H1 (cell line): ENCODE data around the gene CDKN1B. TPM values are rescaled to one million over a fixed set of nuclear protein-coding genes. Genes with fewer than 3 reads are reported as not detected.

Source experiments
- CTCF ChIA-PET: fragments of 300-600 bp; sonication (Branson Sonifier 250); formaldehyde crosslinking; loops from one replicate; lab custom pipeline; 2021; ENCODE audit not compliant: partially characterized antibody; lab: Charles Lee
- POLR2A ChIA-PET: fragments of 300-600 bp; sonication (Branson Sonifier 250); formaldehyde crosslinking; loops from one replicate; lab custom pipeline; 2021; ENCODE audit warnings: inconsistent platforms; ENCODE audit not compliant: partially characterized antibody; lab: Charles Lee
- DNase-seq, 2 experiments: peaks; one replicate each; pipeline versions ENCODE4 v3.0.0 to v3.0.0-alpha.2; 2010 to 2022; ENCODE audit warnings: low spot score in 2 of 2, low read depth in 1 of 2, mixed read lengths in 1 of 2
- FAIRE-seq: peaks from 2 replicates; lab custom pipeline; 2011; peaks lifted over from hg19 to GRCh38; lab: Jason Lieb, UNC
- H2AFZ ChIP-seq: 2 replicates; pipeline ENCODE4 v1.8.1; 2012; ENCODE audit warnings: low read length, inconsistent platforms
- H2AK5ac ChIP-seq: 2 replicates; pipeline ENCODE4 v1.6.1; 2013; ENCODE audit warnings: low read depth, low read length
- H2BK120ac ChIP-seq: replicated peaks from 2 replicates; pipeline ENCODE3; 2013; ENCODE audit warnings: low read depth, low read length, inconsistent platforms
- H2BK12ac ChIP-seq: 2 replicates; pipeline ENCODE4 v1.6.1; 2013; ENCODE audit warnings: low read depth, low read length
- H2BK15ac ChIP-seq: 2 replicates; pipeline ENCODE4 v1.6.1; 2013; ENCODE audit warnings: low read length
- H2BK20ac ChIP-seq: 2 replicates; pipeline ENCODE4 v1.6.1; 2013; ENCODE audit warnings: low read length
- H2BK5ac ChIP-seq: 2 replicates; pipeline ENCODE4 v1.6.1; 2013; ENCODE audit warnings: low read depth, low read length
- H3K14ac ChIP-seq: 2 replicates; pipeline ENCODE4 v1.6.1; 2013; ENCODE audit warnings: inconsistent platforms; ENCODE audit not compliant: insufficient read length
- H3K18ac ChIP-seq: 2 replicates; pipeline ENCODE4 v1.6.1; 2013; ENCODE audit warnings: low read length; ENCODE audit errors: extremely low read depth
- H3K23ac ChIP-seq: 2 replicates; pipeline ENCODE4 v1.6.1; 2013; ENCODE audit warnings: inconsistent platforms; ENCODE audit not compliant: insufficient read length
- H3K23me2 ChIP-seq: 2 replicates; pipeline ENCODE4 v1.6.1; 2013; ENCODE audit warnings: low read depth, low read length
- H3K27ac ChIP-seq: 2 replicates; pipeline ENCODE4 v1.6.1; 2011; ENCODE audit warnings: low read depth, low read length, inconsistent platforms
- H3K27me3 ChIP-seq, 4 experiments: replicated peaks in 1 of 4; 1 replicate in 1 of 4; 2 replicates in 3 of 4; pipeline versions ENCODE4 v1.6.1 to v1.8.1; 2011 to 2013; ENCODE audit warnings: low read length in 3 of 4, mild to moderate bottlenecking in 3 of 4, inconsistent platforms in 2 of 4, mixed read lengths in 2 of 4, moderate library complexity in 1 of 4; ENCODE audit not compliant: control insufficient read depth in 3 of 4, insufficient read depth in 3 of 4; ENCODE audit errors: extremely low read depth in 1 of 4
- H3K36me3 ChIP-seq, 4 experiments: 2 replicates each; pipeline versions ENCODE4 v1.6.1 to v1.8.1; 2011 to 2013; ENCODE audit warnings: mild to moderate bottlenecking in 4 of 4, low read length in 3 of 4, moderate library complexity in 2 of 4, control low read depth in 1 of 4, inconsistent platforms in 1 of 4; ENCODE audit not compliant: insufficient read depth in 4 of 4, control insufficient read depth in 2 of 4
- H3K4ac ChIP-seq: replicated peaks from 2 replicates; pipeline ENCODE3; 2013; ENCODE audit warnings: low read length, low read depth, mixed read lengths, inconsistent platforms; ENCODE audit not compliant: insufficient read length
- H3K4me1 ChIP-seq, 4 experiments: replicated peaks in 1 of 4; 1 replicate in 1 of 4; 2 replicates in 3 of 4; pipeline versions ENCODE4 v1.6.1 to v1.8.1; 2011 to 2013; ENCODE audit warnings: low read length in 3 of 4, inconsistent platforms in 2 of 4, mixed read lengths in 1 of 4; ENCODE audit not compliant: insufficient read depth in 4 of 4, control insufficient read depth in 3 of 4
- H3K4me2 ChIP-seq, 2 experiments: 2 replicates each; pipeline versions ENCODE4 v1.6.1 to v1.8.1; 2011 to 2013; ENCODE audit warnings: low read depth in 2 of 2, low read length in 2 of 2, control low read depth in 1 of 2, inconsistent platforms in 1 of 2, mild to moderate bottlenecking in 1 of 2; ENCODE audit not compliant: insufficient read depth in 1 of 2
- H3K4me3 ChIP-seq, 4 experiments: fragments of 200-600, 300-600 bp in 1 of 4; sonication (generic), shearing (Covaris generic), sonication (Bioruptor Twin) in 1 of 4; 2 replicates each; pipeline versions ENCODE4 v1.5.1 to v1.8.1; 2011 to 2016; ENCODE audit warnings: low read length in 4 of 4, low read depth in 3 of 4, control low read depth in 2 of 4, inconsistent platforms in 2 of 4, mild to moderate bottlenecking in 2 of 4, mixed read lengths in 1 of 4, moderate library complexity in 1 of 4; ENCODE audit not compliant: insufficient read depth in 2 of 4; ENCODE audit errors: extremely low read depth in 1 of 4
- H3K56ac ChIP-seq: replicated peaks from 2 replicates; pipeline ENCODE3; 2013; ENCODE audit warnings: low read depth, mild to moderate bottlenecking, mixed read lengths, low read length, inconsistent platforms; ENCODE audit not compliant: insufficient read length
- H3K79me1 ChIP-seq: 2 replicates; pipeline ENCODE4 v1.6.1; 2013; ENCODE audit warnings: low read depth, low read length, control low read depth
- H3K79me2 ChIP-seq, 2 experiments: 2 replicates each; pipeline versions ENCODE4 v1.6.1 to v1.8.1; 2012 to 2013; ENCODE audit warnings: low read length in 2 of 2, mild to moderate bottlenecking in 2 of 2, inconsistent platforms in 1 of 2; ENCODE audit not compliant: insufficient read depth in 2 of 2, control insufficient read depth in 1 of 2
- H3K9ac ChIP-seq, 4 experiments: replicated peaks in 1 of 4; 1 replicate in 1 of 4; 2 replicates in 3 of 4; pipeline versions ENCODE4 v1.6.1 to v1.8.1; 2011 to 2013; ENCODE audit warnings: low read depth in 3 of 4, low read length in 3 of 4, control low read depth in 2 of 4, mild to moderate bottlenecking in 2 of 4, moderate library complexity in 2 of 4, inconsistent platforms in 1 of 4; ENCODE audit errors: extremely low read depth in 1 of 4
- H3K9me3 ChIP-seq, 2 experiments: 2 replicates each; pipeline versions ENCODE4 v1.6.1 to v1.8.1; 2012 to 2013; ENCODE audit warnings: mild to moderate bottlenecking in 2 of 2, moderate library complexity in 2 of 2, control low read depth in 1 of 2, inconsistent platforms in 1 of 2, low read depth in 1 of 2, low read length in 1 of 2, mixed read lengths in 1 of 2; ENCODE audit not compliant: insufficient read depth in 2 of 2
- H4K20me1 ChIP-seq, 2 experiments: replicated peaks in 1 of 2; 2 replicates each; pipeline versions ENCODE3 to v1.8.1; 2011 to 2013; ENCODE audit warnings: inconsistent platforms in 2 of 2, low read length in 2 of 2, mild to moderate bottlenecking in 1 of 2; ENCODE audit not compliant: insufficient read depth in 2 of 2, control insufficient read depth in 1 of 2
- H4K5ac ChIP-seq: 2 replicates; pipeline ENCODE4 v1.6.1; 2013; ENCODE audit warnings: low read length, low read depth, mixed read lengths, inconsistent platforms; ENCODE audit not compliant: insufficient read length
- H4K8ac ChIP-seq: 2 replicates; pipeline ENCODE4 v1.8.0; 2013; ENCODE audit warnings: mild to moderate bottlenecking, moderate library complexity, low read length, inconsistent platforms; ENCODE audit not compliant: insufficient read depth; ENCODE audit errors: extremely low read depth
- H4K91ac ChIP-seq: replicated peaks from 2 replicates; pipeline ENCODE3; 2013; ENCODE audit warnings: low read length, mixed read lengths, inconsistent platforms; ENCODE audit not compliant: insufficient read length
- BRCA1 ChIP-seq: IDR thresholded peaks from 2 replicates; pipeline ENCODE4 v1.6.1; 2012; ENCODE audit warnings: low read depth, low read length, improper control_type of control experiment
- CTBP2 ChIP-seq: IDR thresholded peaks from 2 replicates; pipeline ENCODE4 v1.7.0; 2011; ENCODE audit warnings: borderline replicate concordance, mild to moderate bottlenecking, moderate library complexity, mixed read lengths, low read length; ENCODE audit not compliant: insufficient read depth, insufficient read length
- GABPA ChIP-seq: IDR thresholded peaks from 2 replicates; pipeline ENCODE4 v1.6.1; 2011; ENCODE audit warnings: mild to moderate bottlenecking, low read length, moderate library complexity, borderline replicate concordance; ENCODE audit not compliant: insufficient read depth
- SP2 ChIP-seq: IDR thresholded peaks from 2 replicates; pipeline ENCODE4 v1.6.1; 2012; ENCODE audit warnings: mild to moderate bottlenecking, low read length, inconsistent platforms
- USF2 ChIP-seq: IDR thresholded peaks from 2 replicates; pipeline ENCODE4 v1.6.1; 2011; ENCODE audit warnings: low read length, improper control_type of control experiment
- WGBS, 2 experiments: shearing (Covaris generic) in 1 of 2; methylation state at CpG; one replicate each; pipeline versions ENCODE4 v1.1.6 to v1.1.7; 2013 to 2015; ENCODE audit warnings: low lambda C conversion rate in 2 of 2, mixed read lengths in 2 of 2, inconsistent platforms in 1 of 2, low coverage in 1 of 2, missing lambda C conversion rate in 1 of 2; ENCODE audit not compliant: insufficient replicate concordance in 2 of 2, insufficient coverage in 1 of 2, insufficient read length in 1 of 2; ENCODE audit errors: extremely low coverage in 1 of 2, missing lambda C conversion rate in 1 of 2; 5-methylcytosine and 5-hydroxymethylcytosine counted together
- polyA plus RNA-seq, 7 experiments: library from polyadenylated mRNA; depleted of rRNA in 3 of 7; stranded (reverse) in 5 of 7; unstranded in 2 of 7; fragments of >200 nt in 5 of 7; fragments of 200-250 nt in 2 of 7; gene quantifications; 1 replicate in 5 of 7; 2 replicates in 1 of 7; 4 replicates in 1 of 7; pipeline versions ENCODE4 v1.2.1 to v1.2.3, GENCODE V29; 2011 to 2013; ENCODE audit warnings: missing spikeins in 2 of 7, mixed read lengths in 2 of 7
- total RNA-seq: library from RNA; stranded (reverse); fragmentation: NEBNext Ultra II Directional; extraction: Animal tissue kit (Norgen Biotek cat#: 25700); gene quantifications from 2 replicates; pipeline ENCODE4 v1.2.1, GENCODE V29; 2021

CDKN1B gene
- total and polyA plus RNA-seq, 2 of the 8 experiments (the other 6 are each of a cell fraction or from before 2014, with no cell fraction given): 6.5 to 27.2 TPM

GRCh38 chr12:12669020-12669419, 48.1 kb upstream of the CDKN1B start:
- ChIA-PET POLR2A (no interaction called here), CTCF (interaction anchor here (3.1 kb wide), 1 partner anchor 13 kb away, joined by 17 read pairs; no protein-coding TSS in a partner anchor)
- Histone ChIP-seq H2BK12ac (no peak overlapping the region), H3K27ac (no peak overlapping the region), H3K79me1 (peaks cover 4% of the 10 kb centered on the region; the same call in 1 of the 2 replicates), H3K23me2 (no peaks in the 10 kb centered on the region), H3K9ac (no peak overlapping the region), H2AK5ac (no peak overlapping the region), H4K91ac (no peak overlapping the region), H3K23ac (no peak overlapping the region), H3K14ac (no peak overlapping the region), H2BK15ac (no peak overlapping the region), H3K56ac (no peak overlapping the region), H3K4me3 (no peak overlapping the region), H2BK5ac (no peak overlapping the region), H3K4me2 (no peak overlapping the region), H3K18ac (no peak overlapping the region), H3K9me3 (no peaks in the 10 kb centered on the region), H3K4ac (no peak overlapping the region), H2BK20ac (no peak overlapping the region), H4K5ac (no peak overlapping the region), H4K8ac (no peak overlapping the region), H3K27me3 (peaks cover 0 to 2% (median 0%) of the 10 kb centered on the region in 4 experiments; a peak in 2 of 7 replicates), H3K36me3 (peaks cover 0 to 3% (median 0%) of the 10 kb centered on the region in 4 experiments; a peak in 2 of 8 replicates), H4K20me1 (peaks cover 0 to 6% of the 10 kb centered on the region in 2 experiments), H2AFZ (no peak overlapping the region), H3K4me1 (peaks cover 0 to 6% (median 2%) of the 10 kb centered on the region in 4 experiments; a peak in 3 of 7 replicates), H3K79me2 (peaks cover 0 to 20% of the 10 kb centered on the region in 2 experiments; a peak in 2 of 4 replicates), H2BK120ac (no peak overlapping the region)
- 87% methylated on average over 2 of the region's 2 CpGs; no CpG with 5 or more reads in 1 of the 2 experiments for WGBS, 2 experiments
- FAIRE-seq (no peak), DNase-seq (no peak)
- no peak for TF ChIP-seq USF2
- TF ChIP-seq BRCA1: no peak
- TF ChIP-seq GABPA: no peak
- no peak for TF ChIP-seq SP2
- TF ChIP-seq CTBP2: no peak
